Inflammatory macrophage treated with lipopolysaccharide for 1 hour (primary cell): ENCODE data around the gene TAPBPL.
"Not testable (repeated sequence)": the region's sequence is repeated elsewhere in the genome, so short reads cannot be mapped to it uniquely, and the experiment has no call there.

Source experiments
- DNase-seq, 2 donors: peaks; one replicate each; pipeline ENCODE4 v3.0.0-alpha.2; 2020 to 2022

TAPBPL gene

GRCh38 chr12:6462234-6462995, 10.6 kb downstream of the TAPBPL start:
- peak; percentile 81 to 96 for DNase-seq

GRCh38 chr12:6463216-6463615, 11.4 kb downstream of the TAPBPL start:
- DNase-seq = no peak

GRCh38 chr12:6463858-6464257, 12.0 kb downstream of the TAPBPL start:
- DNase-seq = no peak

- no peak for DNase-seq
These were observed 12.7 kb downstream of the TAPBPL start for GRCh38 chr12:6464531-6464930.

- peak; percentile 51 to 88 for DNase-seq
These were observed 13.8 kb downstream of the TAPBPL start for GRCh38 chr12:6465467-6466183.

- no peak for DNase-seq
These were observed 14.3 kb downstream of the TAPBPL start for GRCh38 chr12:6466184-6466573.

GRCh38 chr12:6466751-6467150, 14.9 kb downstream of the TAPBPL start:
- peak in 1 of 2 donors; percentile 41 for DNase-seq

- DNase-seq = not testable (repeated sequence)
These were observed 15.9 kb downstream of the TAPBPL start for GRCh38 chr12:6467571-6468282.

GRCh38 chr12:6468283-6468575, 16.4 kb downstream of the TAPBPL start:
- peak in 1 of 2 donors; percentile 42 for DNase-seq

GRCh38 chr12:6469092-6469491, 17.2 kb downstream of the TAPBPL start:
- DNase-seq = no peak

- DNase-seq = no peak
These were observed 17.9 kb downstream of the TAPBPL start for GRCh38 chr12:6469609-6470374.

GRCh38 chr12:6470375-6471163, 18.7 kb downstream of the TAPBPL start, which contains the start of gene VAMP1:
TSS of gene VAMP1 (minus strand) at chr12:6470677. CDS start at chr12:6470531, 146 bp downstream.
- DNase-seq = peak; percentile 94 to 96

- DNase-seq = peak; percentile 50 to 62
These were observed 20.1 kb downstream of the TAPBPL start for GRCh38 chr12:6471989-6472360.

- DNase-seq = no peak
These were observed 20.6 kb downstream of the TAPBPL start for GRCh38 chr12:6472491-6472890.

GRCh38 chr12:6475233-6475975, 23.6 kb downstream of the TAPBPL start:
- not testable (repeated sequence) for DNase-seq

GRCh38 chr12:6476489-6476888, 24.6 kb downstream of the TAPBPL start:
- peak; percentile 55 to 62 for DNase-seq

- DNase-seq = not testable (repeated sequence)
These were observed 25.9 kb downstream of the TAPBPL start for GRCh38 chr12:6477601-6478377.

- no peak for DNase-seq
These were observed 26.6 kb downstream of the TAPBPL start for GRCh38 chr12:6478416-6478815.

- no peak for DNase-seq
These were observed 36.4 kb downstream of the TAPBPL start for GRCh38 chr12:6488240-6488639.

GRCh38 chr12:6489449-6489848, 37.6 kb downstream of the TAPBPL start:
- DNase-seq = no peak

- not testable (repeated sequence) for DNase-seq
These were observed 38.8 kb downstream of the TAPBPL start for GRCh38 chr12:6490673-6491072.
